ENCODE results near the gene POLR2F.

Gene POLR2F

DNA sequence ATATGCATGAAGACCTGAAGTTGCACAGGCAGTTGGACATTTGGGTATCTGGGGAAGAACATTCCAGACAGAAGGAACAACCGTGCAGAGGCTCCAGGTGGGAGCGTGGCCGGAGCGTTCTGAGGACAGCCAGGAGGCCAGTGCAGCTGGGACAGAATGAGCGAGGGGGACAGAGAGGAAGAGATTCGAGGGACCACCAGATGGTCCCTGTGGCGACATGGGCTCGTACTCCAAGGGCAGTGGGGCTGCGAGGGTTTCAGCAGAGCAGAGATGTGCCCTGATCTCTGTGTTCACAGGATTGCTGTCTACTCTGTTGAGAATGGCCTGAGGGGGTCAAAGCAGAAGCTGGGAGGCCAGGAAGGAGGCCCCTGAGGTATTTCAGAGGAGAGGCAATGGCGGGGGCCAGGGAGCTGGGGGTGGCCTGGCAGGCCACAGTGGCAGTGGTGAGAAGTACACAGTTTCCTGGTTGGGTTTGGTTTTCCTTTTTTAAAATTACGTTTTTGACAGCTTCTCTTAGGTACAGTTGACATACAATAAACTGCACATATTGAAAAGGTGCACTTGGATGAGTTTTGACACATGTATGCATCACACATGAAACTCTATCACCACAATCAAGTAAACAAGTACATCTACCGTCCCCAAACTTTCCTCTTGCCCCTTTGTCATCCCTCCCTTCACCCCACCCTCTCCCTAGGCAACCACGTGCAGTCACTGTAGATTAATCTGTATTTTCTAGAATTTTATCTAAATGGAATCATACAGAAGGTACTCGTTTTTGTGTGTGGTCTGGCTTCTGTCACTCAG is 55.7 kb downstream of the POLR2F start:
- no peak for DNase-seq

DNA sequence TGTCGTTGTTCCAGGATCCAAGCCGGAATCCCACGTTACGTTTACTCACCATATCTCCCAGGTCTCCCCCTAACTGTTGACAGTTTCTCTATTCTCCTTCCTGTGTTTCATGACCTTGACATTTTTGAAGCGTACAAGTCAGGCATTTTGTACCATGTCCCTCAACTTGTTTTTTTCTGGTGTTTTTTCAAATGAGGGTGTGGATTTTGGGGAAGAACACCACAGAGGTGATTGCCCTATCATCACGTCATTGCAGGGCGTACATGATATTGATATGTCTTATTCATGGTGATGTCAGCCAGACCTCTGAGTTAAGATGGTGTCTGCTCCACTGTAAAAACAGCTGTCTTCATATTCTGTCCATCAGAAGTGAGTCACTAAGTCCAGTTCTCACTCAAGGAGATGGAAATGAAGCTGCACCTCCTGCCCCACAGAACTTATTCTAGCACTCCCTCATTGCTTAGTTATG is 59.1 kb downstream of the POLR2F start:
- DNase-seq, result no peak

DNA sequence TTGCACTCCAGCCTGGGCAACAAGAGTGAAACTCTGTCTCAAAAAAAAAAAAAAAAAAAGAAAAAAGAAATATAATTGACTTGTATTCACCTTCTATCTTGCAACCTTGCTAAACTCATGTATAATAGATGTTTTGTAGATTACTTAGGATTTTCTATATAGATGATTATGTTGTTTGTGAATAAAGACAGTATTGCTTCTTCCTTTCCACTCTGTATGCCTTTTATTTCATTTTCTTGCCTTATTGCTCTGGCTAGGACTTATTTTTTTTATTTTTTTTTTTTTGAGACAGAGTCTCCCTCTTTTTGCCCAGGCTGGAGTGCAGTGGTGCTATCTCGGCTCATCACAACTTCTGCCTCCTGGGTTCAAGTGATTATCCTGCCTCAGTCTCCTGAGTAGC is 60.6 kb downstream of the POLR2F start:
- no peak for DNase-seq

DNA sequence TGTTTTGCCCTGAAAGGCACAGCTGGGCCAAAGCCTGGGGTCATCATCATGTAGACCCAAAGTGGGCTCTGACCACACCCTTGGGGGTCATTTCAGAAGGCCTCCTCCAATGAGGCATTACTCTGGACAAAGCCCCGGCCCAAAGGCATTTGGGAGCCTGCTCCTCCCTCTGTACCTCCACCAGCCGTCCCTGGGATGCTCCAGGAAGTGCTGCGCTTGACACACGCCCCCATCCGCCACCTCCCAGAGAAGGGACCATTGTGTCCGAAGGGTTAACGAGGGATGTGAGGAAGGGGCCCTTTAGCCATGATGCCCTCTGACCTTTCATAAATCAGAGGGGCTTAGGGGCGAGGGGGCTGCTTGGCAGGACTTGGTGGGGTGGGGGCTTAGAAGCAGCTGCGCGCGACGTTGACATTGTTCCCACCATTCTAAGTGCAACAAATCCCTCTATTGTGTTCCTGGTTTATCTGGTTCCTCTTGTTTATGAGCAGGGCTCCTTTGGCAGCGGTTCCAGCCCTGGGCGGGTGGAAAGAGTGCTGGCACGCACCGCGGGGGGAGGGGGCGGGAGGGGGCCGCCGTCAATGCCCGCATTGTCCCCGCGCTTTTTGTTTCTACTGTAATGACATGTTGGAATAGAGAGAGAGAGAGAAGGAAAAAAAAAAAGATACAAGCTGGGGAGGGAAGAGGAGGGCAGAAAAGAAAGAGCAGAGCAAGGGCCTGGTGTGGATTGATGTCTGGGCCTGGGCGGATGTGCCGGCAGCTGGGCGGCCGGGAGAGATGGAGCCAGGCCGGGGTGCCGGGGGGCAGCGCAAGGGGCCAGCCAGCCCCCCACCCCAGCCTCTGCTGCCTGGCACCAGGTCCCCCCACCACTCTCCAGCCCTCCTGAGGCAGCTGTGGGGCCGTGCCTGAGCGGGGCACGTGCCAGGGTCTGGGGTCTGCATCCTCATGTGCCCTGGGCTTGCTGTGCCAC is 63.0 kb downstream of the POLR2F start:
- no peak for DNase-seq

DNA sequence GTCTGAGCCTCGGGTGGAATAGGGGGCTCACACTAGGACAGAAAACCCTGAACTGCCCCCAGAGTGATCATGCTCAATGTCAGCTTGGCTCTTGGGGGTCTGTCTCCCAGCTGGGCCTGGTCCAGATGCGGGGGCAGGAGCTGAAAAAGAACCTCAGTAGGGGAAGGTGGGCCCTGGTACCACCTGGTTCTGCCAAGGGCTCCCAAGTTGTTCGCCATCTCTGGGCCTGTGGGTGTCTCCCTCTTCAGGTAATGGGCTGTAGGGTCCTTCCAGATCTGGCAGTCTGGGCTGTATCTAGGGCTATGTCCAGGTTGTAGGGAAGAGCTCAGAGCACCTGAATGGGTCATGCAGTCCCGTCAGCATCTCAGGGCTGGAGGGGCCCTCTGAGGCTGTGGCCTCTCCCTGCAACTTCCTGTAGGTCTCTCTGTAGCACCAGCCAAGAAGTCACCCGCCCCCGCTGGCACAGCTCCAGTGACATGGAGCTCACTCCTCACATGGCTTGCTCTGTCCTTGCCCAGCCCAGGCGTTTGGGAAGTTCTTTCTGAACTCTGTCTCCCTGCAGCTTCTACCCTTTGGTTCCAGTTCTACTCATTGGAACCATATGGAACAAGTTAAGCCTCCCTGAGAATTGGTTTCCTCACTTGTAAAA is 63.9 kb downstream of the POLR2F start:
- no peak for DNase-seq

DNA sequence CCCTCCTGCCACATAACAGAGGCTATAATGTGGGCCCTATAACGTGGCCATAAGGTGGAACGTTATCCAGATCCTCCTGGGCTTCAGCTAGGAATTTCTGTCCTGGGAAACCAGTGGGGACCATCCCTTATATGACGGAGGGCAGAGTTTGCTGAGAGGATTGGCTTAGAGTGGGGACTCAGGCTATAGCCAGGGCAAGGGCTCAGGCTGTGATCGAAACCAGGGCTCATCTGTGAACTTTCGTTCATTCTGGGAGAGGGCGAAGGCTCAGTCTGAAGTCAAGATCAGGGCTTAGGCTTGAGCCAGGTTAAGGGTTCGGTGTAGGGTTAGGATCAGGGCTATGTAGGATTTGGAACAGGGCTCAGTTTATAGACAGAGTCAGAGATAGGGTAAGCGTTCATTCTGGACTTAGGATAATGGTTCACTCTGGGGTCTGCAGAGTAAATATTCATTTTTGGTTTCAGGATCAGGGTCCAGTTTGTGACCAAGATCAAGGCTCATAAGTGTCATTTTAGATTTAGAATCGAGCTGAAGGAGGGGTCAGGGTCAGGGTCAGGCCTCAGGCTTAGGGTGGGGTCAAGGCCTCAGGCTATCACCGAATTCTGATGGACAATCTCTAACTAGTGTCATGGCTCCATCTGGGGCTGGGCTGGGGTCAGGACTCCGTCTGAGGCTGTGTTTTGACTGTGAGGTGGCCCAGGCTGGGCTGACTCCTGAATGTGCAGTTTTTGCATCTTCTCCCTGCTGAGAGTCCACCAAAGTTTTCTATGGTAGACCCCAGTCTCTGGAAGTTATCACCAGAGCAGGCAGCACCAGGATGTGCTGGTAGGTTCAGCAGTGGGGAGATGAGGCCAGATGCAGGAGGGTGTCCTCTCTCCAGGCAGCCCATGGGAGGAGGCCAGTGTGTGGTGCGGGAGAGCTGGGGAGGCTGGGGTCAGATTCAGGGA is 64.7 kb downstream of the POLR2F start:
- DNase-seq, result no peak

All from SHP77 treated with DMSO at 0.1 percent for 48 hours (cell line).